DOHH2 (cell line): ENCODE data around the gene SEL1L3.

ENCODE experiments used
- H3F3A ChIP-seq: fragments of 200-600 bp; sonication (generic), shearing (Covaris generic); 2 replicates; pipeline ENCODE4 v1.6.0; 2016; ENCODE audit warnings: antibody characterized with exemption, mild to moderate bottlenecking; ENCODE audit not compliant: control insufficient read depth, insufficient read depth
- H3K27ac ChIP-seq: fragments of 200-600 bp; sonication (generic); 2 replicates; pipeline ENCODE4 v1.5.1; 2014; ENCODE audit warnings: low read depth, mild to moderate bottlenecking, low read length, moderate library complexity
- H3K27me3 ChIP-seq: fragments of 200-600 bp; sonication (generic); 2 replicates; pipeline ENCODE4 v1.6.1; 2014; ENCODE audit warnings: mild to moderate bottlenecking, low read length, mixed read lengths; ENCODE audit not compliant: control insufficient read depth
- H3K36me3 ChIP-seq: fragments of 200-600 bp; sonication (generic); 2 replicates; pipeline ENCODE4 v1.6.1; 2014; ENCODE audit warnings: mild to moderate bottlenecking, low read length, moderate library complexity, mixed read lengths; ENCODE audit not compliant: control insufficient read depth
- H3K4me1 ChIP-seq: fragments of 200-600 bp; sonication (generic); 2 replicates; pipeline ENCODE4 v1.6.1; 2014; ENCODE audit warnings: mild to moderate bottlenecking, low read length, mixed read lengths; ENCODE audit not compliant: control insufficient read depth
- H3K4me2 ChIP-seq: fragments of 200-600 bp; sonication (generic); 2 replicates; pipeline ENCODE4 v1.6.0; 2014; ENCODE audit warnings: mild to moderate bottlenecking, low read length, moderate library complexity
- H3K4me3 ChIP-seq: fragments of 200-600 bp; sonication (generic); 2 replicates; pipeline ENCODE4 v1.5.1; 2014; ENCODE audit warnings: mild to moderate bottlenecking, low read length, mixed read lengths
- H3K79me2 ChIP-seq: fragments of 200-600 bp; sonication (generic); 2 replicates; pipeline ENCODE4 v1.6.1; 2014; ENCODE audit warnings: mild to moderate bottlenecking, low read length, mixed read lengths; ENCODE audit not compliant: control insufficient read depth
- H3K9me2 ChIP-seq: fragments of 200-600 bp; sonication (generic); replicated peaks from 2 replicates; pipeline ENCODE4 v1.6.1; 2014; ENCODE audit warnings: mild to moderate bottlenecking, low read length, mixed read lengths; ENCODE audit not compliant: control insufficient read depth
- H3K9me3 ChIP-seq: fragments of 200-600 bp; sonication (generic); 2 replicates; pipeline ENCODE4 v1.6.1; 2014; ENCODE audit warnings: antibody characterized with exemption, low read length, mixed read lengths; ENCODE audit not compliant: control insufficient read depth, insufficient read depth
- H4K20me1 ChIP-seq: fragments of 200-600 bp; sonication (generic); 2 replicates; pipeline ENCODE4 v1.6.0; 2014; ENCODE audit warnings: low read depth, mild to moderate bottlenecking, antibody characterized with exemption, low read length, moderate library complexity; ENCODE audit not compliant: control insufficient read depth, insufficient read depth
- CTCF ChIP-seq: fragments of 200-600 bp; sonication (generic); IDR thresholded peaks from one replicate; pipeline ENCODE4 v1.5.1; 2014; ENCODE audit warnings: antibody characterized with exemption, mild to moderate bottlenecking, low read depth, low read length; ENCODE audit not compliant: poor library complexity, severe bottlenecking
- EZH2phosphoT487 ChIP-seq: fragments of 200-600 bp; sonication (generic); IDR thresholded peaks from 2 replicates; pipeline ENCODE4 v1.6.1; 2017; ENCODE audit warnings: borderline replicate concordance, mild to moderate bottlenecking, antibody characterized with exemption, low read length, moderate library complexity, mixed read lengths

Gene SEL1L3

GRCh38 chr4:25783943-25784342, 78.8 kb downstream of the SEL1L3 start:
- no peaks in the 10 kb centered on the region for H3K9me2 ChIP-seq
- H3K27me3 ChIP-seq, result no peaks in the 10 kb centered on the region
- peaks cover 6% of the 10 kb centered on the region for H4K20me1 ChIP-seq
- no peak overlapping the region for H3K4me2 ChIP-seq
- no peaks in the 10 kb centered on the region for H3K4me1 ChIP-seq
- peaks cover 2% of the 10 kb centered on the region; the same call in 1 of the 2 replicates for H3K79me2 ChIP-seq
- H3K4me3 ChIP-seq, result no peak overlapping the region
- no peaks in the 10 kb centered on the region for H3K9me3 ChIP-seq
- TF ChIP-seq CTCF (no peak), EZH2phosphoT487 (no peak)
- 0 out of 2 replicates have a peak, but pooled peaks cover 6% of the 10 kb centered on the region for H3F3A ChIP-seq
- peaks cover 98% of the 10 kb centered on the region for H3K36me3 ChIP-seq
- no peak overlapping the region for H3K27ac ChIP-seq

- Histone ChIP-seq H3K79me2 (peaks cover 2% of the 10 kb centered on the region; the same call in 1 of the 2 replicates), H3F3A (0 out of 2 replicates have a peak, but pooled peaks cover 6% of the 10 kb centered on the region), H3K4me2 (no peak overlapping the region), H3K27me3 (no peaks in the 10 kb centered on the region), H3K27ac (no peak overlapping the region), H3K4me1 (no peaks in the 10 kb centered on the region), H4K20me1 (peaks cover 6% of the 10 kb centered on the region), H3K9me2 (no peaks in the 10 kb centered on the region), H3K9me3 (no peaks in the 10 kb centered on the region), H3K36me3 (peaks cover 96% of the 10 kb centered on the region), H3K4me3 (no peak overlapping the region)
- no peak for TF ChIP-seq CTCF
- TF ChIP-seq EZH2phosphoT487, result no peak
These were observed 79.7 kb downstream of the SEL1L3 start for GRCh38 chr4:25783126-25783525.

- peaks cover 6% of the 10 kb centered on the region for H4K20me1 ChIP-seq
These were observed 80.3 kb downstream of the SEL1L3 start for GRCh38 chr4:25782482-25782881.

More at GRCh38 chr4:25782482-25782881, 80.3 kb downstream of the SEL1L3 start:
- H3F3A ChIP-seq, result 0 out of 2 replicates have a peak, but pooled peaks cover 6% of the 10 kb centered on the region
- no peak overlapping the region for H3K4me3 ChIP-seq
- H3K4me1 ChIP-seq, result no peaks in the 10 kb centered on the region
- TF ChIP-seq CTCF (no peak), EZH2phosphoT487 (no peak)
- H3K27ac ChIP-seq, result no peak overlapping the region
- no peaks in the 10 kb centered on the region for H3K27me3 ChIP-seq
- H3K4me2 ChIP-seq, result no peak overlapping the region
- no peaks in the 10 kb centered on the region for H3K9me2 ChIP-seq
- H3K9me3 ChIP-seq, result no peaks in the 10 kb centered on the region
- H3K79me2 ChIP-seq, result peaks cover 2% of the 10 kb centered on the region; the same call in 1 of the 2 replicates
- peaks cover 96% of the 10 kb centered on the region for H3K36me3 ChIP-seq
